Body of pancreas (tissue), 4 donors: Measurements from ENCODE around the gene MED15. TPM values are rescaled to one million over a fixed set of nuclear protein-coding genes. Genes with fewer than 3 reads are reported as not detected.

ENCODE experiments used
- ATAC-seq: fragments of 150-250 bp; one replicate; pipeline ENCODE4 v1.9.1; 2016
- DNase-seq, 4 donors: peaks; one replicate each; pipeline ENCODE4 v3.0.0-alpha.2; 2019
- H3K27ac ChIP-seq, 4 donors: fragments of 200-600 bp; sonication (generic); 1 replicate in 3 of 4; 2 replicates in 1 of 4; pipeline versions ENCODE4 v1.5.1 to v1.6.1; 2016 to 2019; ENCODE audit warnings: mild to moderate bottlenecking in 1 of 4, mixed read lengths in 1 of 4, moderate library complexity in 1 of 4
- H3K27me3 ChIP-seq, 2 donors: fragments of 200-600 bp; sonication (generic); one replicate each; pipeline ENCODE4 v1.6.0; 2016; ENCODE audit warnings: mild to moderate bottlenecking in 1 of 2
- H3K36me3 ChIP-seq, 2 donors: fragments of 200-600 bp; sonication (generic); replicated peaks in 1 of 2; 2 replicates each; pipeline ENCODE4 v1.5.1; 2016; ENCODE audit warnings: low read depth in 2 of 2; ENCODE audit not compliant: insufficient read depth in 1 of 2
- H3K4me1 ChIP-seq: fragments of 200-600 bp; sonication (generic); one replicate; pipeline ENCODE4 v1.6.0; 2016
- H3K4me3 ChIP-seq, 2 donors: fragments of 200-600 bp; sonication (generic); 1 replicate in 1 of 2; 2 replicates in 1 of 2; pipeline ENCODE4 v1.5.1; 2016 to 2019
- H3K9me3 ChIP-seq, 3 donors: fragments of 200-600 bp; sonication (generic); 1 replicate in 2 of 3; 2 replicates in 1 of 3; pipeline ENCODE4 v1.5.1; 2016
- CTCF ChIP-seq, 7 experiments: fragments of 450-650 bp in 4 of 7; fragments of 200-600 bp in 3 of 7; sonication (generic) in 3 of 7; IDR thresholded peaks; one replicate each; pipeline ENCODE4 v1.5.1; 2016 to 2019; ENCODE audit warnings: antibody characterized with exemption in 7 of 7
- POLR2A ChIP-seq, 3 donors: fragments of 450-650 bp; IDR thresholded peaks; one replicate each; pipeline ENCODE4 v1.6.1; 2016; ENCODE audit warnings: antibody characterized with exemption in 3 of 3, mild to moderate bottlenecking in 2 of 3
- WGBS, 2 donors: methylation state at CpG; one replicate each; pipeline ENCODE4 v1.1.5; 2017; 5-methylcytosine and 5-hydroxymethylcytosine counted together
- intact Hi-C: fragments of 100-400 bp; cut with DNase I; formaldehyde crosslinking; loops from one replicate; pipeline ENCODE4 v1.15.1; 2023
- total RNA-seq, 2 donors: library from RNA; depleted of rRNA; stranded (reverse); fragments of >200 nt; gene quantifications; one replicate each; pipeline ENCODE4 v1.1.0, GENCODE V29; 2016

Gene MED15
- total RNA-seq, 2 donors from 2014 or later: 31.6 to 36.9 TPM

GRCh38 chr22:20565761-20566160 is 58.4 kb downstream of the MED15 start:
- Histone ChIP-seq H3K36me3 (peaks cover 4 to 23% of the 10 kb centered on the region in 2 donors), H3K9me3 (no peaks in the 10 kb centered on the region), H3K27ac (no peak overlapping the region), H3K4me1 (peaks cover 36% of the 10 kb centered on the region), H3K27me3 (no peaks in the 10 kb centered on the region), H3K4me3 (no peak overlapping the region)
- intact Hi-C loops: no loop called here
- 85 to 97% methylated on average over 4 of the region's 4 CpGs for WGBS, 2 donors
- no peak for DNase-seq
- TF ChIP-seq POLR2A (IDR thresholded peaks at IDR 0.05): no peak
- no peak for TF ChIP-seq CTCF (IDR thresholded peaks at IDR 0.05)
- ATAC-seq: no peak

GRCh38 chr22:20566420-20567260 is 59.2 kb downstream of the MED15 start:
- 52 to 65% methylated on average over 11 to 13 of the region's 14 CpGs for WGBS, 2 donors
- Histone ChIP-seq H3K4me3 (no peak overlapping the region), H3K27me3 (no peaks in the 10 kb centered on the region), H3K4me1 (peaks cover 36% of the 10 kb centered on the region), H3K36me3 (peaks cover 4 to 31% of the 10 kb centered on the region in 2 donors), H3K27ac (peak overlapping the region in 2 of 4 donors; percentile 42 to 53), H3K9me3 (no peaks in the 10 kb centered on the region)
- intact Hi-C loops: no loop called here
- ATAC-seq: no peak
- TF ChIP-seq POLR2A (IDR thresholded peaks at IDR 0.05) (no peak), CTCF (IDR thresholded peaks at IDR 0.05) (no peak)
- peak in 3 of 4 donors; percentile 55 to 62 (median 61) for DNase-seq

GRCh38 chr22:20567371-20567847 is 60.0 kb downstream of the MED15 start:
- Histone ChIP-seq H3K36me3 (peaks cover 4 to 39% of the 10 kb centered on the region in 2 donors), H3K27me3 (no peaks in the 10 kb centered on the region), H3K9me3 (no peaks in the 10 kb centered on the region), H3K4me3 (no peak overlapping the region), H3K27ac (peak overlapping the region in 3 of 4 donors; percentile 39 to 58 (median 42)), H3K4me1 (peaks cover 36% of the 10 kb centered on the region)
- TF ChIP-seq POLR2A (IDR thresholded peaks at IDR 0.05) (no peak), CTCF (IDR thresholded peaks at IDR 0.05) (no peak)
- DNase-seq (peak in 1 of 4 donors; percentile 25), ATAC-seq (no peak)
- intact Hi-C loops: no loop called here
- 63 to 77% methylated on average over 6 of the region's 6 CpGs for WGBS, 2 donors

GRCh38 chr22:20567993-20568417 is 60.6 kb downstream of the MED15 start:
- intact Hi-C loops: no loop called here
- Histone ChIP-seq H3K9me3 (no peaks in the 10 kb centered on the region), H3K36me3 (peaks cover 4 to 42% of the 10 kb centered on the region in 2 donors), H3K4me1 (peaks cover 36% of the 10 kb centered on the region), H3K27me3 (no peaks in the 10 kb centered on the region), H3K27ac (peak overlapping the region in 2 of 4 donors; percentile 47 to 71), H3K4me3 (no peak overlapping the region)
- 58 to 71% methylated on average over 5 of the region's 5 CpGs for WGBS, 2 donors
- DNase-seq: peak in 1 of 4 donors; percentile 16
- TF ChIP-seq CTCF (IDR thresholded peaks at IDR 0.05) (no peak), POLR2A (IDR thresholded peaks at IDR 0.05) (no peak)
- no peak for ATAC-seq
